ENCODE measurements around the gene ERP29. TPM values are rescaled to one million over a fixed set of nuclear protein-coding genes. Genes with fewer than 3 reads are reported as not detected.
"Not testable (repeated sequence)": the region's sequence is repeated elsewhere in the genome, so short reads cannot be mapped to it uniquely, and the experiment has no call there.

ERP29 gene
- total RNA-seq, 1 donor: 77.4 TPM

DNA sequence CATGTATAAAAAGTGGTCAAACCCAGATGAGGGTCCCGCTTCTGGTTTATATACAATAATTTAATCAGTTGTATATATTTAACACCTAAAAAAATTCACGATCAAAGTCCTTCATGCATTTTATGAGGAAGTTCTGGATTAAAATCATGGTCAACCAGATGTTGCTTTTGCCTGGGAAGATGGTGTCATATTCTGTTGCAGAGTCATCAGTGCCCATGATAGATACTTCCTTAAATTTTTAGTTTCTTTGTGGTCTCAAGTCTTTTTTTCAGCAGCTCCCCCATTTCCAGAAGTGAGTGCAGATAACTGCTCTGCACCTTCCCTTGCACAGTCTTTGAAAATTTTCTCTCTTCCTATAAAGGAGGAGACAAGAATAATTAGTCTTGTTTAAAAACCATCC lies 16.1 kb downstream of the ERP29 start:
- H2AFZ ChIP-seq (ENCODE audit: low read length): no peak overlapping the region
- H3K27ac ChIP-seq (ENCODE audit: low read depth, low read length): no peak overlapping the region
- no peaks in the 10 kb centered on the region for H3K27me3 ChIP-seq (ENCODE audit: insufficient read depth, low read length)
- no peaks in the 10 kb centered on the region for H4K20me1 ChIP-seq (ENCODE audit: insufficient read depth, low read length)
- no peaks in the 10 kb centered on the region for H3K9me3 ChIP-seq (ENCODE audit: low read depth, low read length)
- H3K4me2 ChIP-seq (ENCODE audit: insufficient read depth, low read length): no peak overlapping the region
- no peak overlapping the region for H3K4me3 ChIP-seq (ENCODE audit: insufficient read depth, low read length)
- H3K79me2 ChIP-seq (ENCODE audit: insufficient read depth, low read length): peaks cover 7% of the 10 kb centered on the region
- TF ChIP-seq, protein P1, sequence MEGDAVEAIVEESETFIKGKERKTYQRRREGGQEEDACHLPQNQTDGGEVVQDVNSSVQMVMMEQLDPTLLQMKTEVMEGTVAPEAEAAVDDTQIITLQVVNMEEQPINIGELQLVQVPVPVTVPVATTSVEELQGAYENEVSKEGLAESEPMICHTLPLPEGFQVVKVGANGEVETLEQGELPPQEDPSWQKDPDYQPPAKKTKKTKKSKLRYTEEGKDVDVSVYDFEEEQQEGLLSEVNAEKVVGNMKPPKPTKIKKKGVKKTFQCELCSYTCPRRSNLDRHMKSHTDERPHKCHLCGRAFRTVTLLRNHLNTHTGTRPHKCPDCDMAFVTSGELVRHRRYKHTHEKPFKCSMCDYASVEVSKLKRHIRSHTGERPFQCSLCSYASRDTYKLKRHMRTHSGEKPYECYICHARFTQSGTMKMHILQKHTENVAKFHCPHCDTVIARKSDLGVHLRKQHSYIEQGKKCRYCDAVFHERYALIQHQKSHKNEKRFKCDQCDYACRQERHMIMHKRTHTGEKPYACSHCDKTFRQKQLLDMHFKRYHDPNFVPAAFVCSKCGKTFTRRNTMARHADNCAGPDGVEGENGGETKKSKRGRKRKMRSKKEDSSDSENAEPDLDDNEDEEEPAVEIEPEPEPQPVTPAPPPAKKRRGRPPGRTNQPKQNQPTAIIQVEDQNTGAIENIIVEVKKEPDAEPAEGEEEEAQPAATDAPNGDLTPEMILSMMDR (IDR thresholded peaks at IDR 0.05; ENCODE audit: extremely low read depth, low read depth, low read length): no peak
- H3K36me3 ChIP-seq (ENCODE audit: insufficient read depth, low read length): peaks cover 46% of the 10 kb centered on the region
- no peak for DNase-seq (ENCODE audit: insufficient read length, low spot score, missing footprints)
- H3K4me1 ChIP-seq (ENCODE audit: insufficient read depth, low read length): no peaks in the 10 kb centered on the region

DNA sequence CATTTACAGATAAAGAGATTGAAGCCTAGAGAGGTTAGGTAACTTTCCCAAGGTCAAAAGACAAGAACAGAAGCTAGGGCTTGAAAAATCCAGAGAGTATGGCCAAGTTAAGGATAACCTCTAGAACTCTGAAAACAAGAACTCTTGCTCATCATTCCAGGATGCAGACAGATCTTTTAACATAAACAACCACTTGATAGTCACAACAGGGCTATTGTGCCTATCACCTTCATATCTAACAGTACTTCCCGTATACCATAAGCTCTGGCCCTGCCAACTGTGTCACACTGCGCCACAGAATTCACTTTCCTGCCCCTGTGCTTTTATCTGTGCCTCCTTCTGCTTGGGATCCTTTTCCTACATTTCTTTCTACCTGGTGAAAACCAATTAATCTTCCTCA lies 18.2 kb downstream of the ERP29 start:
- no peaks in the 10 kb centered on the region for H3K9me3 ChIP-seq (ENCODE audit: low read depth, low read length)
- no peak overlapping the region for H3K4me2 ChIP-seq (ENCODE audit: insufficient read depth, low read length)
- no peak overlapping the region for H2AFZ ChIP-seq (ENCODE audit: low read length)
- H4K20me1 ChIP-seq (ENCODE audit: insufficient read depth, low read length): no peaks in the 10 kb centered on the region
- peaks cover 4% of the 10 kb centered on the region for H3K79me2 ChIP-seq (ENCODE audit: insufficient read depth, low read length)
- no peak for DNase-seq (ENCODE audit: insufficient read length, low spot score, missing footprints)
- no peaks in the 10 kb centered on the region for H3K27me3 ChIP-seq (ENCODE audit: insufficient read depth, low read length)
- no peak overlapping the region for H3K4me3 ChIP-seq (ENCODE audit: insufficient read depth, low read length)
- TF ChIP-seq, protein P1 (IDR thresholded peaks at IDR 0.05; ENCODE audit: extremely low read depth, low read depth, low read length): no peak
- no peaks in the 10 kb centered on the region for H3K4me1 ChIP-seq (ENCODE audit: insufficient read depth, low read length)
- no peak overlapping the region for H3K27ac ChIP-seq (ENCODE audit: low read depth, low read length)
- H3K36me3 ChIP-seq (ENCODE audit: insufficient read depth, low read length): peaks cover 63% of the 10 kb centered on the region

DNA sequence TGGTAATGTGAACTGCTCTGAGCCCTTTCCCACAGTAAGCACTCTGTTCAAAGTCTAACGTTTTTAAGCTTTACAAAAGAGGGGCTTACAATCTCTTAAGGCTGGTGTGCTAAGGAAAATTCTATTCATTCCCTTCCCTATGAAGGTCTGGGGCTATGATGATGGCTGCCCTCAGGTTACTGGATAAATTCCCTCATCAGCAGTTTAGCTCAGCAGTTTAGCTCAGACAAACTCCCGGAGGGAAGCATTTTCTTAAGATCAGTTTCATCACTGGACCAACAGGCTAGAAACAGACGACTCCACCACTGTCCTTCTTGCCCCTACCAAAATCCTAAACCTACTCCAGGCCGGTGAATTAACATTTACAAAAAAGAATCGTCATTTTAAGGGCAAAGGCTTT lies 19.1 kb downstream of the ERP29 start:
- Histone ChIP-seq H2AFZ (ENCODE audit: low read length) (no peak overlapping the region), H3K4me3 (ENCODE audit: insufficient read depth, low read length) (no peak overlapping the region), H3K4me2 (ENCODE audit: insufficient read depth, low read length) (no peak overlapping the region), H3K4me1 (ENCODE audit: insufficient read depth, low read length) (no peaks in the 10 kb centered on the region), H3K79me2 (ENCODE audit: insufficient read depth, low read length) (peaks cover 4% of the 10 kb centered on the region), H3K27me3 (ENCODE audit: insufficient read depth, low read length) (no peaks in the 10 kb centered on the region), H4K20me1 (ENCODE audit: insufficient read depth, low read length) (no peaks in the 10 kb centered on the region), H3K36me3 (ENCODE audit: insufficient read depth, low read length) (peaks cover 67% of the 10 kb centered on the region), H3K27ac (ENCODE audit: low read depth, low read length) (no peak overlapping the region), H3K9me3 (ENCODE audit: low read depth, low read length) (no peaks in the 10 kb centered on the region)
- no peak for DNase-seq (ENCODE audit: insufficient read length, low spot score, missing footprints)
- TF ChIP-seq, protein P1 (IDR thresholded peaks at IDR 0.05; ENCODE audit: extremely low read depth, low read depth, low read length): no peak

DNA sequence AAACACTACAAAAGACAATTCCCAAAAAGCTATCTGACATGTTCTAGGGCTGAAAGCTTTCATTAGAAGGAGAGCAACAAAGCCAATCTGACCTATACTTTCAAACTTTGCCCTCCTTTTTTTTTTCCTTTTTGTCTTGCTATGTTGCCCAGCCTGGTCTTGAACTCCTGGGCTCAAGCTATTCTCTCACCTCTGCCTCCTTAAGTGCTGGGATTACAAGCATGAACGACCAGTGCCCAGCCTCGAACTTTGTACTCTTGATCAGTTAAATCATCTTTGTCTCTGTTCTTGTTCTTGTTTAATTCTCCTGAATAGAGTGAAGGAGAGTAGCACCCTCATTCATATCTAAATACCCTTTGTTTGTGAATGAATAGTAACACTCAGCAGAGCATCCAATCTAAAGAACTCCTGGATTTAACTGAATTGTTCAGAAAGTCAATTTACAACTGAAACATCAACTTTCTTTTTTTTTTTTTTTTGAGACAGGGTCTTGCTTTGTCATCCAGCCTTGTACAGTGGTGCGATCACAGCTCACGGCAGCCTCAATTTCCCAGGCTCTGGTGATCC lies 22.1 kb downstream of the ERP29 start:
- H3K79me2 ChIP-seq (ENCODE audit: insufficient read depth, low read length): peaks cover 4% of the 10 kb centered on the region
- H3K9me3 ChIP-seq (ENCODE audit: low read depth, low read length): no peaks in the 10 kb centered on the region
- H3K27ac ChIP-seq (ENCODE audit: low read depth, low read length): no peak overlapping the region
- no peak overlapping the region for H3K4me2 ChIP-seq (ENCODE audit: insufficient read depth, low read length)
- H4K20me1 ChIP-seq (ENCODE audit: insufficient read depth, low read length): no peaks in the 10 kb centered on the region
- TF ChIP-seq, protein P1 (IDR thresholded peaks at IDR 0.05; ENCODE audit: extremely low read depth, low read depth, low read length): no peak
- no peak overlapping the region for H3K4me3 ChIP-seq (ENCODE audit: insufficient read depth, low read length)
- H3K27me3 ChIP-seq (ENCODE audit: insufficient read depth, low read length): no peaks in the 10 kb centered on the region
- no peaks in the 10 kb centered on the region for H3K4me1 ChIP-seq (ENCODE audit: insufficient read depth, low read length)
- no peak overlapping the region for H2AFZ ChIP-seq (ENCODE audit: low read length)
- DNase-seq (ENCODE audit: insufficient read length, low spot score, missing footprints): no peak
- H3K36me3 ChIP-seq (ENCODE audit: insufficient read depth, low read length): peaks cover 78% of the 10 kb centered on the region

DNA sequence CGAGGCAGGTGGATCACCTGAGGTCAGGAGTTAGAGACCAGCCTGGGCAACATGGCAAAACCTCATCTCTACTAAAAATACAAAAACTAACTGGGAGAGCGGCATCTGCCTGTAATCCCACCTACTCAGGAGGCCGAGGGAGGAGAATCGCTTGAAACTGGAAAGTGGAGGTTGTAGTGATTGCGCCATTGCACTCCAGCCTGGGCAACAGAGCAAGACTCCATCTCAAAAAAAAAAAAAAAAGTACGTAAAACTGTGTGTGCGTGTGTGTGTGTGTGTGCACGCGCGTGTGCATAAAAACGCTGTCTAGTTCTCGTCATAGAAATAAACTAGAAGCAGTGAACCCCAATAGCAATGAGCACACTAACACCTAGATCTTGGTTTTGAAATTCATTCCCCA lies 23.4 kb downstream of the ERP29 start:
- H3K9me3 ChIP-seq (ENCODE audit: low read depth, low read length); H4K20me1 ChIP-seq (ENCODE audit: insufficient read depth, low read length); H3K4me2 ChIP-seq (ENCODE audit: insufficient read depth, low read length); H3K79me2 ChIP-seq (ENCODE audit: insufficient read depth, low read length); H3K27ac ChIP-seq (ENCODE audit: low read depth, low read length); H2AFZ ChIP-seq (ENCODE audit: low read length); H3K4me3 ChIP-seq (ENCODE audit: insufficient read depth, low read length); DNase-seq (ENCODE audit: insufficient read length, low spot score, missing footprints); H3K4me1 ChIP-seq (ENCODE audit: insufficient read depth, low read length); H3K27me3 ChIP-seq (ENCODE audit: insufficient read depth, low read length): not testable (repeated sequence)
- H3K36me3 ChIP-seq (ENCODE audit: insufficient read depth, low read length): peaks cover 79% of the 10 kb centered on the region

All from osteoblast (primary cell).